ENCODE data around the gene PRIMA1.

The PRIMA1 gene

DNA sequence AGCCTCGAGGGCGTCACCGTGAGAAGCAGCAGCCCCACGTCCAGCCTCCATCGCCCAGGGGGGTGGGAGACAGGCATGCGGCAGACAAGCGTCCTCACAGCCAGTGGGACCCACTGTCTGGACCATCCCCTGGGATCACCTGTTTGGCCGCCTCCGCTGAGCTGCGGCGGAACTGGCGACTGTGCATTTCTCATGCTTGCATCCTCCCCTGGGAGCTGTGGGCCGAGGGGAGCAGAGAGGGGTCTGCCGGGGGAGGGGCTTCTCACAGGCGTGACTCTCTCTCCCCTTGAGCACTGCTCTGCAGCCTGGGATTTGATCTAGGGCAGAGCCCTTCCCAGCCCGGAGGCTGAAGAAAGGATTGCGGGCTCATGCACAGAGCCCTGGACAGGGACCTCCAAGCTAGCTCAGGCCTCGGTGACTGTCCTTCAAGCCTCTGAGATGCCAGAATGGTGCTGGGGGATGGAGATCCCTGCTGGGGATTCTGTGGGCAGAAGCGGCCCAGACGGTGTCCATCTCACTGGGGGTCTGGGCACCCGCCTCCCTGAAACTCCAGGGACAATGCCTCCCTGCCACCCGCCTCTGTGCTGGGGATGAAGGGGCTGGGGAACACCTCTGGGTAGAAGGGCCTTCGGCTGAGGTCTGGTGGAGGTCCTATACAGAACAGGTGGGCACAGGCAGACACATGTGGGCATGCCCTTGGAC is 61.1 kb downstream of the PRIMA1 start:
- no peak overlapping the region for H3K27ac ChIP-seq
- H3K4me3 ChIP-seq, result no peak overlapping the region
- TF ChIP-seq FOXP2 (optimal IDR thresholded peaks at IDR 0.05; ENCODE audit: control extremely low read depth, extremely low read length, insufficient read depth) (no peak), EZH2 (IDR thresholded peaks at IDR 0.05) (no peak), POLR2AphosphoS5 (IDR thresholded peaks at IDR 0.05; ENCODE audit: borderline replicate concordance, low read depth, low read length) (no peak)
- no peaks in the 10 kb centered on the region for H3K36me3 ChIP-seq (ENCODE audit: insufficient read depth, low read length)
- H3K9me3 ChIP-seq (ENCODE audit: low read depth, low read length), result no peaks in the 10 kb centered on the region
- H3K9ac ChIP-seq (ENCODE audit: insufficient read length), result no peak overlapping the region
- no peak for DNase-seq (ENCODE audit: low read depth, low spot score)

DNA sequence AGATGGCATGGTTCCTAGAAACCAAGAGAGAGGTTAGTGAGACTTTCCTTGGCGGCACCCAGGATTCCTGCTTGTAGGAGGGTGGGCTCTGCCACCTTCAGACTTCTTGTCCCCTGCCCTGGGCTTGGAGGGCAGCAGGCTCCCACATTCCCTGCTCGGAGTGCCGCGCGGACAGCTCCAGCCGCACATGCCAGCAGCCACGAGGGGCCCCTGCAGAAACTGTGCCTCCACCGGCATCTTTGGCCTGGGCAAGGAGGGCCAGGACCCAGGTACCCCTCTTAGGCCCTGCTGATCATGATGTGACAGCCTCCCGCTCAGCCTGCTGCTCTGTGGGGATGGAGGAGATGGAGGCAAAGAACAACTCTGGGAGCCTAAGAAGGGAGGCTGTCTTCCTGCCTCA is 62.3 kb downstream of the PRIMA1 start:
- TF ChIP-seq FOXP2 (optimal IDR thresholded peaks at IDR 0.05; ENCODE audit: control extremely low read depth, extremely low read length, insufficient read depth) (no peak), EZH2 (IDR thresholded peaks at IDR 0.05) (no peak), POLR2AphosphoS5 (IDR thresholded peaks at IDR 0.05; ENCODE audit: borderline replicate concordance, low read depth, low read length) (no peak)
- H3K27ac ChIP-seq, result no peak overlapping the region
- no peaks in the 10 kb centered on the region for H3K36me3 ChIP-seq (ENCODE audit: insufficient read depth, low read length)
- H3K4me3 ChIP-seq, result no peak overlapping the region
- DNase-seq (ENCODE audit: low read depth, low spot score), result no peak
- no peaks in the 10 kb centered on the region for H3K9me3 ChIP-seq (ENCODE audit: low read depth, low read length)
- H3K9ac ChIP-seq (ENCODE audit: insufficient read length), result no peak overlapping the region

DNA sequence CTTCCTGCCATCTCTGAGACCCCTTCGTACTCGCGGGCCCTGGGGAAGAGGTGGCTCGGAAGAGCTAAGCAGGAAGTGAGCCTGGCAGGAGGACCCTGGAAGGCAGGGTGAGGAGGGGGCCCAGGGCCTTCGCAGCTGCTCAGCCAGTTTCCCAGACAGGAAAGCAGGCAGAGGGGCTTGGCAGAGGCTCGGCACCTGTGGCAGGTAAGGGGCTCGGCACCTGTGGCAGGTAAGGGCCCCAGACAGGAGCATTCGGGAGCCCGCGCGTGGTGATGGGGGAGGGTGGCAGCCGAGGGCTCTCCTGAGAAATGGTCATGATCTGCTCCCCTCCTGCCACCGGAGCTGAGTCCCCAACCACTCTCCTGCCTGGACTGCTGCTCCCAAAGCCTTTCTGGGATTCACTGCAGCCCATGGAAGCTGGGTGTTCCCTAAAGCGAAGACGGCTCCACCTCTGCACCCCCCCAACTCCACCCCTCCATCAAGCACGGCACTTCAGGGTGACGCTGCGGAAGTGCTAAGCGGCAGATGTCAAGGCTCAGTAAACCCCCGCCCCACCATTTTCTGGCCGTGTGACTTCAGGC is 63.2 kb downstream of the PRIMA1 start:
- H3K36me3 ChIP-seq (ENCODE audit: insufficient read depth, low read length), result no peaks in the 10 kb centered on the region
- TF ChIP-seq FOXP2 (optimal IDR thresholded peaks at IDR 0.05; ENCODE audit: control extremely low read depth, extremely low read length, insufficient read depth) (no peak), POLR2AphosphoS5 (IDR thresholded peaks at IDR 0.05; ENCODE audit: borderline replicate concordance, low read depth, low read length) (no peak), EZH2 (IDR thresholded peaks at IDR 0.05) (no peak)
- H3K9me3 ChIP-seq (ENCODE audit: low read depth, low read length), result no peaks in the 10 kb centered on the region
- no peak overlapping the region for H3K9ac ChIP-seq (ENCODE audit: insufficient read length)
- no peak for DNase-seq (ENCODE audit: low read depth, low spot score)
- H3K4me3 ChIP-seq, result no peak overlapping the region
- H3K27ac ChIP-seq, result no peak overlapping the region

DNA sequence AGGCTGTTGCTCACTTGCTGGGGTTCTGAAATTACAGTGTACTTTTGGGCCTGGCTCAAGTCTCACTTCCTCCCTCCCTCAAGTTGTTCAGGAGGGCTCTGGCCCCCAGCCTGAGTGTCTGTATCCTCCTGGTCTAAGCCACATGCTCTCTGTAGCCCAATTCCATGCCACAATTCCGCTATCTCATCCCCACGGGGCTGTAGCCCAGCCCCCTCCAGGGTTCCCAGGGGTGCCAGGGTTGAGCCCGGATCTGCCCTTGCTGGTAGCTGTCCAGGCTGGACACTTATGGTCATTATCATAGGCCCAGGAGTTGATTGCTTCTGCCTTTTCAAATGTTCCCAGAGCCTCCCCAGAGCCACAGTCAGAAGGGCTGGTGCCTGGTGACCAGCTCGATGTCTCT is 65.3 kb downstream of the PRIMA1 start:
- TF ChIP-seq EZH2 (IDR thresholded peaks at IDR 0.05) (no peak), POLR2AphosphoS5 (IDR thresholded peaks at IDR 0.05; ENCODE audit: borderline replicate concordance, low read depth, low read length) (no peak), FOXP2 (optimal IDR thresholded peaks at IDR 0.05; ENCODE audit: control extremely low read depth, extremely low read length, insufficient read depth) (no peak)
- no peak for DNase-seq (ENCODE audit: low read depth, low spot score)
- Histone ChIP-seq H3K36me3 (ENCODE audit: insufficient read depth, low read length) (no peaks in the 10 kb centered on the region), H3K4me3 (no peak overlapping the region), H3K27ac (no peak overlapping the region), H3K9ac (ENCODE audit: insufficient read length) (no peak overlapping the region), H3K9me3 (ENCODE audit: low read depth, low read length) (no peaks in the 10 kb centered on the region)

DNA sequence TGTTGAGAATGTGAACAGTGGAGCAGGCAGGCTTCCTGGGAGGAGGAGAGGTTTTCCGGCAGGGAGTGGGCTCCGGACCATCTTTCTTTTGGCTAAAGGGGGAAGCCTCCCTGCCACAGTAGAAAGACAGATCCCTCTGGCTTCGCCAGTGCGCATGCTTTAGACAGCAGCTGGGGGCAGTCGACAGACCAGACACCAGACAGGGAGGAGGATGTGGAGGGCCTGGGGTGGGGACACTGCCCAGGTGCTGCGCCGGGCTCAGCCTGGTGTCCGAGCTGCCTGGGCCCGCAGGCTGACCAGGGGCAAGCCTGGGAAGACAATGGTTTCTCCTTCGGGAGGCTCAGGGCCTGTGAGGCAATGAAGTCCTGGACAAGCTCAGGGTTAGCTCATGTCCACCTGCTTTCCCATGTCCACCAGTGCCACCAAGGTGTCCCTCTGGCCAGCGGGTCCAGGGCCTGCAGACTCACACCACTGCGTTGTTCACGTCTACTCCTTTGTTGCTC is 67.3 kb downstream of the PRIMA1 start:
- TF ChIP-seq EZH2 (IDR thresholded peaks at IDR 0.05) (no peak), FOXP2 (optimal IDR thresholded peaks at IDR 0.05; ENCODE audit: control extremely low read depth, extremely low read length, insufficient read depth) (no peak), POLR2AphosphoS5 (IDR thresholded peaks at IDR 0.05; ENCODE audit: borderline replicate concordance, low read depth, low read length) (no peak)
- Histone ChIP-seq H3K36me3 (ENCODE audit: insufficient read depth, low read length) (no peaks in the 10 kb centered on the region), H3K9ac (ENCODE audit: insufficient read length) (no peak overlapping the region), H3K27ac (no peak overlapping the region), H3K9me3 (ENCODE audit: low read depth, low read length) (no peaks in the 10 kb centered on the region), H3K4me3 (no peak overlapping the region)
- no peak for DNase-seq (ENCODE audit: low read depth, low spot score)

DNA sequence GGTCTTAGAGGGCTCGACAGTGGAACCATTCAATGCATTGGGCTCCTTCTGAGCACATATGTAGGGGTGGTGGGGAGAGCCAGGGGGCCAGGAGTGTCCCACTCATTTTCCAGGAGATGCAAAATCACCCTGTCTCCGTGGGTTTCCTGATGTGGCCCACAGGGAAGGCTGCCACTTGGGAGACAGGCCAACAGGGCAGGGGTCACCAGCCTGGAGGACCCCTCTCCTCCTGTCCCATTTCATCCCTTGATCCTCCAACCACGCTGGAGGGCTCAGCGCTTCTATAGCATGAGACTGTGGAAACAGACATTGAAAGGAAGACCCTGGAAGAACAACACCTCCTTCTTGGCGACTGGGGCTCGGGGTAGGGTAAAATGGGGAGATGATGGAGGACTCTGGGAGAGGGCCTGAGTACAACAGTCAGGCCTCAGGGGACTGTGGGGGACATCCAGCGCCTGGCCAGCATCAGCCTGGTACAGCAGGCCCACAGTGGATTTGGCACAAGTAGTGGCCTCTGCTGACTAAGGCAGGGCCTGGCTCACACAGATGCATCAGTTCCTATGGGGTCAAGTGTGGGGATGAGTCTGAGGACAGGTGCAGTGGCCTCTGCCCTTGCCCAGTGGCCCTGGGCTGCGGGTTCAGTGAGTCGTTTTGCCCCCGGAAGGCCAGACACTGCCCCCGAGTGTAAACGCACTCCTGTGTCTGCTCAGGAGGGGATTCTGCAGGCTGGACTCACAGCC is 68.0 kb downstream of the PRIMA1 start:
- TF ChIP-seq EZH2 (IDR thresholded peaks at IDR 0.05), result no peak
- no peak for TF ChIP-seq POLR2AphosphoS5 (IDR thresholded peaks at IDR 0.05; ENCODE audit: borderline replicate concordance, low read depth, low read length)
- no peak overlapping the region for H3K27ac ChIP-seq

DNA sequence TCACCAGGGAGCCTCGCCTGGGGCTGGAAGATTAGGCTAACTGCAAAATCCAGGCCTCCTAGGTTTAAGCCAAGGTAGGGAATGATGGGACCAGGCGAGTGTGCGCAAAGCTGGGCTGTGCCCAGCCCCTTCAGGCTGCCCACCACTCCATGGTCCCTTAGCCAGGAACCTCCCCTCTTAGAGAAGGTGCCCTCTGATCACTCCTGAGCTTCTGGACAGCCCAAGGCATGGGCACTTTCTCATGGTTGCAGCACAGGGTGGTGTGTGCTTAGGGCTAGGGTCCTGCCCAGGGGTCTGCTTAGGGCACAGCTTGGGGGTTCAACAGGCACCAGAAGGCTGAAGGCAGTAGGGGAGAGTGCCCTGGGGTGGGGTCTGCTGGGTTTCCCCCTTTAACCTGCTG is 69.0 kb downstream of the PRIMA1 start:
- no peak overlapping the region for H3K9ac ChIP-seq (ENCODE audit: insufficient read length)
- no peak overlapping the region for H3K4me3 ChIP-seq
- H3K36me3 ChIP-seq (ENCODE audit: insufficient read depth, low read length), result no peaks in the 10 kb centered on the region
- no peak for DNase-seq (ENCODE audit: low read depth, low spot score)
- TF ChIP-seq FOXP2 (optimal IDR thresholded peaks at IDR 0.05; ENCODE audit: control extremely low read depth, extremely low read length, insufficient read depth), result no peak
- TF ChIP-seq EZH2 (IDR thresholded peaks at IDR 0.05), result no peak
- no peak for TF ChIP-seq POLR2AphosphoS5 (IDR thresholded peaks at IDR 0.05; ENCODE audit: borderline replicate concordance, low read depth, low read length)
- no peaks in the 10 kb centered on the region for H3K9me3 ChIP-seq (ENCODE audit: low read depth, low read length)
- H3K27ac ChIP-seq, result no peak overlapping the region

More for the DNA sequence above, 68.0 kb downstream of the PRIMA1 start:
- H3K9me3 ChIP-seq (ENCODE audit: low read depth, low read length), result no peaks in the 10 kb centered on the region
- no peak overlapping the region for H3K4me3 ChIP-seq
- H3K9ac ChIP-seq (ENCODE audit: insufficient read length), result no peak overlapping the region
- no peak for DNase-seq (ENCODE audit: low read depth, low spot score)
- H3K36me3 ChIP-seq (ENCODE audit: insufficient read depth, low read length), result no peaks in the 10 kb centered on the region

DNA sequence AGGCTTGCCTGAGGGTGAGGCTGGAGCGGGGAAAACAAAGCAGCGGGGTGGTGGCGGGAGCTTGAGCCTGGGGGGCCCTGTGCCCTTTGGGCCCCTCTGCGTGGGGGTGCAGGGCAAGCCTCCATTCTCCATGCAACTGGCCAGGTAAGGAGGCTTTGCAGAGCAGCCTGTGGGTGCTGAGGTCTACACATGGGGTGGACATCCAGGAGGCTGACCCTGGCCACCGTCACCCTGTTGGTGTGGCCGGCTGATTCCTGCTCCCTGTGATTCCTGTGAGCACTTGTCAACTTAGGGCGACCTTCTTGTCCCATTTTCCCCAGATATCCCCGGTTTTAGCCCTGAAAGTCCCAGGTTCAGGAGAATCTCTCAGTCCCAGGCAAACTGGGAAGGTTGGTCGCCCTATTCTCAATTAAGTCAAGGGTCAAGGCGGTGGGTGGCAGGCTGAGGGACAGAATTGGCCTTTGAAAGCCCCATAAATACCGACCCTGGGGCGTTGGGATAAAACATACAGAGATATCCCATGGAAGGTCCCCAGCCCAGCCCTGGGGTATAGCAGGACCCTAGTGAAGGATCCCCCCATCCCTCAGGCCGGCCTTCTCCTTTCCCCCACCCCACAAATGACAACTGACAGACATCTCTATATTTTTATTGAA is 70.5 kb downstream of the PRIMA1 start:
- no peak overlapping the region for H3K9ac ChIP-seq (ENCODE audit: insufficient read length)
- H3K4me3 ChIP-seq, result no peak overlapping the region
- no peaks in the 10 kb centered on the region for H3K9me3 ChIP-seq (ENCODE audit: low read depth, low read length)
- H3K27ac ChIP-seq, result no peak overlapping the region
- TF ChIP-seq FOXP2 (optimal IDR thresholded peaks at IDR 0.05; ENCODE audit: control extremely low read depth, extremely low read length, insufficient read depth), result no peak
- TF ChIP-seq EZH2 (IDR thresholded peaks at IDR 0.05), result no peak
- TF ChIP-seq POLR2AphosphoS5 (IDR thresholded peaks at IDR 0.05; ENCODE audit: borderline replicate concordance, low read depth, low read length), result no peak
- H3K36me3 ChIP-seq (ENCODE audit: insufficient read depth, low read length), result no peaks in the 10 kb centered on the region
- no peak for DNase-seq (ENCODE audit: low read depth, low spot score)
